Panc1 (cell line): ENCODE measurements around the gene ESR2. TPM values are rescaled to one million over a fixed set of nuclear protein-coding genes. Genes with fewer than 3 reads are reported as not detected.

Experiments used
- ATAC-seq: fragments of 200-7000 bp; cut with Tn5 transposase; 2 replicates; pipeline ENCODE4 v1.9.1; 2020; ENCODE audit warnings: mild to moderate bottlenecking, moderate library complexity
- BruUV-seq: library from RNA; stranded (reverse); fragments of 400-500 nt; replicated peaks from 2 replicates; lab custom pipeline; 2021; lab: Mats Ljungman, UMichigan
- CTCF ChIA-PET: fragments of 300-600 bp; sonication (Branson Sonifier 250); formaldehyde crosslinking; loops from one replicate; lab custom pipeline; 2022; ENCODE audit warnings: antibody characterized with exemption; lab: Charles Lee
- POLR2A ChIA-PET: fragments of 300-600 bp; sonication (Branson Sonifier 250); formaldehyde crosslinking; loops from one replicate; lab custom pipeline; 2022; ENCODE audit warnings: antibody characterized with exemption; lab: Charles Lee
- DNase-seq: peaks from one replicate; pipeline ENCODE4 v3.0.0-alpha.2; 2010; ENCODE audit warnings: low read depth, low spot score
- H3K27ac ChIP-seq: 2 replicates; pipeline ENCODE4 v1.5.1; 2011; ENCODE audit warnings: mild to moderate bottlenecking, low read length, inconsistent platforms
- H3K27me3 ChIP-seq: fragments of 200-500 bp; sonication (Bioruptor generic); 2 replicates; pipeline ENCODE4 v1.6.0; 2014; ENCODE audit warnings: low read length, inconsistent platforms; ENCODE audit not compliant: control insufficient read depth, insufficient read depth
- H3K36me3 ChIP-seq: fragments of 200-500 bp; sonication (Bioruptor generic); 2 replicates; pipeline ENCODE4 v1.5.1; 2014; ENCODE audit warnings: inconsistent platforms, mild to moderate bottlenecking, low read length, moderate library complexity; ENCODE audit not compliant: control insufficient read depth, insufficient read depth
- H3K4me1 ChIP-seq: 2 replicates; pipeline ENCODE4 v1.5.1; 2011; ENCODE audit warnings: inconsistent platforms, mild to moderate bottlenecking, low read length, moderate library complexity; ENCODE audit not compliant: control insufficient read depth, insufficient read depth
- H3K4me3 ChIP-seq, 2 experiments: 2 replicates each; pipeline ENCODE4 v1.5.1; 2011 to 2012; ENCODE audit warnings: low read depth in 2 of 2, low read length in 2 of 2, mild to moderate bottlenecking in 2 of 2, inconsistent platforms in 1 of 2, moderate library complexity in 1 of 2
- H3K9me3 ChIP-seq: fragments of 200-500 bp; sonication (Bioruptor generic); 2 replicates; pipeline ENCODE4 v1.5.1; 2014; ENCODE audit warnings: low read depth, mild to moderate bottlenecking, inconsistent platforms, low read length, moderate library complexity; ENCODE audit not compliant: control insufficient read depth, insufficient read depth
- CTCF ChIP-seq: fragments of 450-650 bp; IDR thresholded peaks from 2 replicates; pipeline ENCODE4 v1.5.1; 2017; ENCODE audit warnings: mild to moderate bottlenecking
- POLR2AphosphoS5 ChIP-seq: IDR thresholded peaks from 2 replicates; pipeline ENCODE4 v1.6.1; 2012; ENCODE audit warnings: mild to moderate bottlenecking, low read depth, low read length, moderate library complexity
- REST ChIP-seq, 2 experiments: IDR thresholded peaks; 2 replicates each; pipeline ENCODE4 v1.6.1; 2011 to 2012; ENCODE audit warnings: low read depth in 2 of 2, control low read depth in 1 of 2, low read length in 1 of 2, mild to moderate bottlenecking in 1 of 2, moderate library complexity in 1 of 2; ENCODE audit not compliant: insufficient read depth in 1 of 2
- SIN3A ChIP-seq: IDR thresholded peaks from 2 replicates; pipeline ENCODE4 v1.6.1; 2012; ENCODE audit warnings: low read depth, mild to moderate bottlenecking, low read length, moderate library complexity, borderline replicate concordance; ENCODE audit not compliant: insufficient read depth
- TCF7L2 ChIP-seq: IDR thresholded peaks from 2 replicates; pipeline ENCODE4 v1.6.1; 2011; ENCODE audit warnings: mild to moderate bottlenecking, low read depth, low read length, inconsistent platforms
- in situ Hi-C: cut with HindIII; loops from 2 replicates; pipeline ENCODE4 v1.10.0; 2016; ENCODE audit warnings: low sequenced_read_pairs, low pct_unique_long_range_greater_than_20kb
- intact Hi-C: fragments of 100-400 bp; cut with micrococcal nuclease; formaldehyde crosslinking; loops from one replicate; pipeline ENCODE4 v1.10.0; 2022; ENCODE audit not compliant: unreplicated experiment
- total RNA-seq: library from RNA; stranded (reverse); gene quantifications from one replicate; pipeline ENCODE4 v1.2.1, GENCODE V29; 2021; ENCODE audit not compliant: unreplicated experiment

The ESR2 gene
- total RNA-seq, 1 experiment from 2014 or later = not detected

GRCh38 chr14:64095620-64096019 lies 198.6 kb downstream of the ESR2 start:
- Histone ChIP-seq H3K4me3 (no peak overlapping the region), H3K36me3 (no peaks in the 10 kb centered on the region; the same call in 1 of the 2 replicates), H3K4me1 (no peaks in the 10 kb centered on the region), H3K27ac (no peak overlapping the region), H3K9me3 (no peaks in the 10 kb centered on the region), H3K27me3 (no peaks in the 10 kb centered on the region)
- ATAC-seq (no peak), DNase-seq (no peak)
- ChIA-PET CTCF (no interaction called here), POLR2A (no interaction called here)
- intact Hi-C loops (no loop called here), in situ Hi-C loops (no loop called here)
- TF ChIP-seq REST (IDR thresholded peaks at IDR 0.05; ENCODE audit: insufficient read depth in 1 of 2, low read depth in 2 of 2, low read length in 1 of 2) (no peak), SIN3A (no peak), POLR2AphosphoS5 (no peak), TCF7L2 (no peak), CTCF (no peak)
- BruUV-seq = no TSS peak

GRCh38 chr14:64092940-64093339 lies 201.2 kb downstream of the ESR2 start:
- intact Hi-C loops = no loop called here
- H3K27me3 ChIP-seq = no peaks in the 10 kb centered on the region
- H3K36me3 ChIP-seq = no peaks in the 10 kb centered on the region; the same call in 1 of the 2 replicates
- no peaks in the 10 kb centered on the region for H3K4me1 ChIP-seq
- ChIA-PET POLR2A (no interaction called here), CTCF (no interaction called here)
- TF ChIP-seq POLR2AphosphoS5 = no peak
- no peak for TF ChIP-seq TCF7L2
- no peak for TF ChIP-seq CTCF
- no peak for TF ChIP-seq SIN3A
- TF ChIP-seq REST (IDR thresholded peaks at IDR 0.05; ENCODE audit: insufficient read depth in 1 of 2, low read depth in 2 of 2, low read length in 1 of 2) = no peak
- ATAC-seq (no peak), DNase-seq (no peak)
- in situ Hi-C loops = no loop called here
- H3K4me3 ChIP-seq = no peak overlapping the region
- no TSS peak for BruUV-seq
- H3K9me3 ChIP-seq = no peaks in the 10 kb centered on the region
- no peak overlapping the region for H3K27ac ChIP-seq
